ENCODE results near the gene NT5E. TPM values are rescaled to one million over a fixed set of nuclear protein-coding genes. Genes with fewer than 3 reads are reported as not detected.

Gene NT5E
- total and polyA plus RNA-seq, 2 donors = 3.6 to 3.7 TPM

DNA sequence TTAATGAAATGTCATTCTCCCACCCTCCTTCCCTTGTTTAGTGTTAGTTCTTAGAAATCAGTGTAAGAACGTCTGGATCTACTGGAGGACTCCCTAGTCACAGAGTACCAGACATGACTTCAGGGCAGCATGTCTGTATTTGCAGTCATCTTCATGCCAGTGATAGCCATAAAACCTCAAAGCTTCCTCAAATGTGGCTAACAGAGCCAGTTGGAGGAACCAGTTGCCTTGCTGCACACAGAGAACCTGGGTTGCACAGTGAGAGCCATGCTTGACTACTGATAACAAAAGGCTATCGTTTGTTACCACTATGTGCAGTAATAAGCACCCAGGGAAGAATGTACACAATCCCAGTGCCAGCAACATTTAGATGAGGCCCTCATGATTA is 20.1 kb downstream of the NT5E start:
- Histone ChIP-seq H3K4me1 (ENCODE audit: control insufficient read depth in 2 of 2, insufficient read depth in 2 of 2, low read length in 2 of 2) (no peaks in the 10 kb centered on the region), H3K4me3 (ENCODE audit: low read length in 2 of 2) (no peak overlapping the region), H3K27me3 (ENCODE audit: control insufficient read depth in 2 of 2, insufficient read depth in 1 of 2, low read length in 1 of 2) (no peaks in the 10 kb centered on the region), H3K9me3 (ENCODE audit: control insufficient read depth in 2 of 2, insufficient read depth in 1 of 2, low read length in 1 of 2) (no peaks in the 10 kb centered on the region), H3K27ac (ENCODE audit: low read depth in 1 of 2, low read length in 1 of 2) (no peak overlapping the region), H3K36me3 (ENCODE audit: control insufficient read depth in 2 of 2, insufficient read depth in 2 of 2, low read length in 1 of 2) (no peaks in the 10 kb centered on the region)
- 31% methylated on average over 2 of the region's 2 CpGs for WGBS
- DNase-seq (ENCODE audit: low read depth in 6 of 9, low spot score in 9 of 9) = no peak

DNA sequence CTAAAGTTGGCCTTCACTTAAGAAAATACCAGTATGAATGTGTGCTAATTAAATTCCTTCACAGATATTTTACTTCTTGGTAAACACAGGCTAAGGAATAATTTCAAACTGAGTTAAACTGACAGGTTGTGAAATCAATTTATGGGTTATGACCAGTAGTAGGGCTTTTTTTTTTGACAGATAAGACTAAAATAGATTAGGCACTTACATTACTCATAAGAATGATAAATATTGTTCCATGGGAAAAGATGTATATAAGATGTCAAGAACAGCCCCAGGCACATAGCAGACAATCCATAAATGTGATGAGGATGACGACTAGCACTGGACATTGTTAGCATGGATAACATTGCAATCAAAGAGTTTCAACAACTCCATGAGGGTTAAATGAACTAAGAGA is 22.9 kb downstream of the NT5E start:
- Histone ChIP-seq H3K4me1 (ENCODE audit: control insufficient read depth in 2 of 2, insufficient read depth in 2 of 2, low read length in 2 of 2) (no peaks in the 10 kb centered on the region), H3K27ac (ENCODE audit: low read depth in 1 of 2, low read length in 1 of 2) (no peak overlapping the region), H3K4me3 (ENCODE audit: low read length in 2 of 2) (no peak overlapping the region), H3K27me3 (ENCODE audit: control insufficient read depth in 2 of 2, insufficient read depth in 1 of 2, low read length in 1 of 2) (no peaks in the 10 kb centered on the region), H3K36me3 (ENCODE audit: control insufficient read depth in 2 of 2, insufficient read depth in 2 of 2, low read length in 1 of 2) (no peaks in the 10 kb centered on the region), H3K9me3 (ENCODE audit: control insufficient read depth in 2 of 2, insufficient read depth in 1 of 2, low read length in 1 of 2) (no peaks in the 10 kb centered on the region)
- 96% methylated on average over 1 of the region's 1 CpG for WGBS
- no peak for DNase-seq (ENCODE audit: low read depth in 6 of 9, low spot score in 9 of 9)

DNA sequence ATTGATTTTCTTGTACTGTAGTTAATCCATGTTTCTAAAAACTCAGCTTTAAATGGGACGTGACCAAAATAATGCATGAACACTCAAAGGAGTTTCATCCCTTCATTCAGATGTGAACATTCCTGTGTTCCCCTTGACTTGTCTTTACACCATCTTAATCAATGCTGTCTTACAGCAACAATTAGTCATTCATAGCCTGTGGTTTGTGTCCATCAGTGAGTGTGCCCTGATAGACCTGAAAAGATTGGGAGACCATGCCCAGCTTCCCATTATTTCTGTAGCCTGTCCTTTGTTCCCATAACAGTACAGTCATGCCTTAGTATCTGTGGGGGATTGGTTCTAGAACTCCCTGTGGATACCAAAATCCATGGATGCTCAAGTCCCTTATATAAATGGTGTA is 23.9 kb downstream of the NT5E start:
- WGBS = 98% methylated on average over 1 of the region's 1 CpG
- Histone ChIP-seq H3K9me3 (ENCODE audit: control insufficient read depth in 2 of 2, insufficient read depth in 1 of 2, low read length in 1 of 2) (no peaks in the 10 kb centered on the region), H3K4me1 (ENCODE audit: control insufficient read depth in 2 of 2, insufficient read depth in 2 of 2, low read length in 2 of 2) (no peaks in the 10 kb centered on the region), H3K4me3 (ENCODE audit: low read length in 2 of 2) (no peak overlapping the region), H3K36me3 (ENCODE audit: control insufficient read depth in 2 of 2, insufficient read depth in 2 of 2, low read length in 1 of 2) (no peaks in the 10 kb centered on the region), H3K27me3 (ENCODE audit: control insufficient read depth in 2 of 2, insufficient read depth in 1 of 2, low read length in 1 of 2) (no peaks in the 10 kb centered on the region), H3K27ac (ENCODE audit: low read depth in 1 of 2, low read length in 1 of 2) (no peak overlapping the region)
- no peak for DNase-seq (ENCODE audit: low read depth in 6 of 9, low spot score in 9 of 9)

DNA sequence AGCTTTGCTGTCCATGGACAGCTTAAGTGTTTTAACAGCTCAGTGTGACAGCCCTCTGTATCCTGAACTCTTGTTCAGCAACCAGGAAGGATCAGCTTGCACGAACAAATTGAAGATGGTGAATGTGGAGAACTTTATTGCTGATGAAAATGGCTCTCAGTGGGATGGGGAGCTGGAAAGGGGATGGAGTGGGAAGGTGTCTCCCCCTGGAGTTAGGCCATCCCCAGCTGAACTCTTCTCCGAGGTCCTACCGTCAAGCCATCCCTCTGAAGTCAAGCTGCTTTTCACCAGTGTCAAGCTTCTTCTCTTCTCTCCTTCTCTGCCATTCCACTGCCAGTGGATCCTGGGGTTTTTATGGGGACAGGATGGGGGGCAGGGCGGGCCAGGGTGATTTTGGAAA is 26.6 kb downstream of the NT5E start:
- WGBS = 97% methylated on average over 4 of the region's 4 CpGs
- Histone ChIP-seq H3K27ac (ENCODE audit: low read depth in 1 of 2, low read length in 1 of 2) (no peak overlapping the region), H3K4me3 (ENCODE audit: low read length in 2 of 2) (no peak overlapping the region), H3K9me3 (ENCODE audit: control insufficient read depth in 2 of 2, insufficient read depth in 1 of 2, low read length in 1 of 2) (no peaks in the 10 kb centered on the region), H3K27me3 (ENCODE audit: control insufficient read depth in 2 of 2, insufficient read depth in 1 of 2, low read length in 1 of 2) (no peaks in the 10 kb centered on the region), H3K36me3 (ENCODE audit: control insufficient read depth in 2 of 2, insufficient read depth in 2 of 2, low read length in 1 of 2) (no peaks in the 10 kb centered on the region), H3K4me1 (ENCODE audit: control insufficient read depth in 2 of 2, insufficient read depth in 2 of 2, low read length in 2 of 2) (no peaks in the 10 kb centered on the region)
- no peak for DNase-seq (ENCODE audit: low read depth in 6 of 9, low spot score in 9 of 9)

DNA sequence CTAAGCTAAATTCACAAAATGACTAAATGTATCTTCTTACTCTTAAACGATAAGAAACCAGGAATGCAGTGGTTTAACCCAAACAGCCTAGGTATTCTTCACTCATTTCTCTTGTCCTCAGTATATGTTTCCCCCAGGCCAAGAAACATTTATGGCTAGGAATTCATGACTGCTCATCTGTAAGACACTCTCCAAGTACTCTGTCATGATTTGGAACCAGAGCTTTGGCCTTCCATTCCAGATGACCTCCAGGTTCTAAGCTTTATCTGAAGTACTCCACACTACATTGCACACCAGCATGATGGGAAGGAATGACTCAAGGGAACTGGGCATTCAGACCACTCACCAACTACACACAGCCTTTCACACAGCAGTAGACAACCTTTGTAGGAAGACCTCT is 29.3 kb downstream of the NT5E start:
- Histone ChIP-seq H3K4me1 (ENCODE audit: control insufficient read depth in 2 of 2, insufficient read depth in 2 of 2, low read length in 2 of 2) (no peaks in the 10 kb centered on the region), H3K9me3 (ENCODE audit: control insufficient read depth in 2 of 2, insufficient read depth in 1 of 2, low read length in 1 of 2) (no peaks in the 10 kb centered on the region), H3K27ac (ENCODE audit: low read depth in 1 of 2, low read length in 1 of 2) (no peak overlapping the region), H3K36me3 (ENCODE audit: control insufficient read depth in 2 of 2, insufficient read depth in 2 of 2, low read length in 1 of 2) (no peaks in the 10 kb centered on the region), H3K27me3 (ENCODE audit: control insufficient read depth in 2 of 2, insufficient read depth in 1 of 2, low read length in 1 of 2) (no peaks in the 10 kb centered on the region), H3K4me3 (ENCODE audit: low read length in 2 of 2) (no peak overlapping the region)
- no peak for DNase-seq (ENCODE audit: low read depth in 6 of 9, low spot score in 9 of 9)
- 94% methylated on average over 1 of the region's 1 CpG for WGBS

DNA sequence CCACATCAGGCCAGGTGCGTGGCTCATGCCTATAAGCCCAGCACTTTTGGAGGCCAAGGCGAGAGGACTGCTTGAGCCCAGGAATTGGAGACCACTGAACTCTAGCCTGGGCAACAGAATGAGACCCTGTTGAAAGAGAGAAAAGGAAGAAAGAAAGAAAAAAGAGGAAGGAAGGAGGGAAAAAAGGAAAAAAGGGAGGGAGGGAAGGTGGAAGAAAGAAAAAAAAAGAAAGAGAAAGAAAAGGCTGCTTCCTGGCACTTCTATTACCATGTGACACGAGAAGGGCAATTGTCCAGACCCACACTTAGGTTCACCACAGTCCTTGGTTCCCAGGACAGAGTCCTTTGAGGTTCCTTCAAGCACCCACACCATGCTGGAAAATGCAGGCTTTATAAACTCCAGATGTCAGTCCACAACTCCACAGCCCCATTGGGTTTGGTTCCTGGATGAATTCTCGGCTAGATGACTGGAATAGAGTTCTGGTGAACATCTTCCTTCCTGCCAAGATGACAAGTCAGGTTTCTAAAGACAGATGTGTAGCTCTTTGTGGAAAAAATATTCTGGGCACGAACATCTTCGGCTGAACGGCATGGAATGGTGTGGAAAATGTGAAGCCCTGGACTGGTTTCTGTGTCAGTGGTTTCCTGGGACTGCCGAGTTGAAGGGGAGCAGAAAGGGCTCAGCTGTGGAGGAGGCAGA is 32.5 kb downstream of the NT5E start:
- H3K27ac ChIP-seq (ENCODE audit: low read depth in 1 of 2, low read length in 1 of 2) = no peak overlapping the region
- WGBS = 90% methylated on average over 8 of the region's 8 CpGs
- no peaks in the 10 kb centered on the region for H3K9me3 ChIP-seq (ENCODE audit: control insufficient read depth in 2 of 2, insufficient read depth in 1 of 2, low read length in 1 of 2)
- H3K4me3 ChIP-seq (ENCODE audit: low read length in 2 of 2) = no peak overlapping the region
- H3K36me3 ChIP-seq (ENCODE audit: control insufficient read depth in 2 of 2, insufficient read depth in 2 of 2, low read length in 1 of 2) = no peaks in the 10 kb centered on the region
- no peaks in the 10 kb centered on the region for H3K4me1 ChIP-seq (ENCODE audit: control insufficient read depth in 2 of 2, insufficient read depth in 2 of 2, low read length in 2 of 2)
- DNase-seq (ENCODE audit: low read depth in 6 of 9, low spot score in 9 of 9) = no peak
- no peaks in the 10 kb centered on the region for H3K27me3 ChIP-seq (ENCODE audit: control insufficient read depth in 2 of 2, insufficient read depth in 1 of 2, low read length in 1 of 2)

DNA sequence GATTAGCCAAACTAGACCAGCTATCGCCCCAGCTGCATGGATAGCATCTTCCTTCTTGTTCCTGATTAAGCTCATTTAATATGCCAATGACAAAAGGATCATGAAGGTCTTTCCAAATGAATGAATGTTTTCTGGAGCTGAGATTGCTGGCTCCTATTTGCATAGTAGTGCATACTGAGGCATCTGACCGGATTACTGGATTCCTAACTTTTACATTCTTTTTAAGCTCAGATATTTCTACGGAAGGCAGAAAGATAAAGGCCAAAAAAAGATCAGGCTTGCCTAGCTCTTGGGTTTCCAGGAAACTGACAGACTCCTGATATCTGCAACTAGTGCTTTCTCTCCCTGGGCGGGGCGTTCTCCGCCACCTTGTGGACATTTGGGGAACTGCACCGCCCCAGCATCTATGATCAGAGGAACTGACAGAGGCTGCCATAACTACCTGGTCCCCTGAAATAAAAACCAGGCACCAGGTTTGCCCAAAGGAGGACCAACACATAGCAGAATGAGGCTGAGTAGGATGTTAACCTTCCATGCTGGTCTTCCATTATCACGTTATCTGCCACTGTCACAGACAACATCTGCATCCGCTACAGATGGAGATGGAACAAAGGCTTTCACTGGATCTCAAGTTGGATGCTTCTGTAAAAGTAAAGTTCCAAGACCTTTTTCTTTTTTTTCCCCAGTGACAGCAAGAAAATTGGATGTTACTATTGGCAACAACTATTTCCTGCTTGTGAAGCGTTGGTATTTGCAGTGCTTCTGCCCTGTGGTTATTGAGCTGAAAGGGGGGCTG is 33.2 kb downstream of the NT5E start:
- WGBS = 30% methylated on average over 10 of the region's 10 CpGs
- no peaks in the 10 kb centered on the region for H3K9me3 ChIP-seq (ENCODE audit: control insufficient read depth in 2 of 2, insufficient read depth in 1 of 2, low read length in 1 of 2)
- H3K4me3 ChIP-seq (ENCODE audit: low read length in 2 of 2) = no peak overlapping the region
- no peaks in the 10 kb centered on the region for H3K36me3 ChIP-seq (ENCODE audit: control insufficient read depth in 2 of 2, insufficient read depth in 2 of 2, low read length in 1 of 2)
- no peaks in the 10 kb centered on the region for H3K4me1 ChIP-seq (ENCODE audit: control insufficient read depth in 2 of 2, insufficient read depth in 2 of 2, low read length in 2 of 2)
- no peaks in the 10 kb centered on the region for H3K27me3 ChIP-seq (ENCODE audit: control insufficient read depth in 2 of 2, insufficient read depth in 1 of 2, low read length in 1 of 2)
- H3K27ac ChIP-seq (ENCODE audit: low read depth in 1 of 2, low read length in 1 of 2) = no peak overlapping the region
- peak; percentile 27 to 83 (median 64) for DNase-seq (ENCODE audit: low read depth in 6 of 9, low spot score in 9 of 9)

DNA sequence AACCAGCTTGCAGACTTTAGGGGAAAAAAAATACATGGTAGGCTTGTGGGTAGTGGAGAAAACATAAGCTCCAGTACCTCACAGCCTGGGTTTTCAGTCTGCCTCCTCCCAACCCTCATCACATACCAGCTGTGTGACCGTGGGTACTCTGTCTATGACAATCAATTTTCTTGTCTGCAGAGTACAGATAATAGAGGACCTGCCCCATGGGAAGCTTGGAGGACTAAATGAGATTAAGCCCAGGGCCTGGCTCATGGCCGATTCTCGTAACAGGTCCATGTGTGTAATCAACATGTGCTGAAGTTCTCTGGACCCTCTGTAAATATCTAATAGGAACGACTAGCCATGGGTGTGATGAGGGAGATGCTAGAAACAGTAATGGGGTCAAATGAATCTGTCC is 34.0 kb downstream of the NT5E start:
- Histone ChIP-seq H3K27ac (ENCODE audit: low read depth in 1 of 2, low read length in 1 of 2) (no peak overlapping the region), H3K27me3 (ENCODE audit: control insufficient read depth in 2 of 2, insufficient read depth in 1 of 2, low read length in 1 of 2) (no peaks in the 10 kb centered on the region), H3K4me1 (ENCODE audit: control insufficient read depth in 2 of 2, insufficient read depth in 2 of 2, low read length in 2 of 2) (no peaks in the 10 kb centered on the region), H3K36me3 (ENCODE audit: control insufficient read depth in 2 of 2, insufficient read depth in 2 of 2, low read length in 1 of 2) (no peaks in the 10 kb centered on the region), H3K9me3 (ENCODE audit: control insufficient read depth in 2 of 2, insufficient read depth in 1 of 2, low read length in 1 of 2) (no peaks in the 10 kb centered on the region), H3K4me3 (ENCODE audit: low read length in 2 of 2) (no peak overlapping the region)
- no peak for DNase-seq (ENCODE audit: low read depth in 6 of 9, low spot score in 9 of 9)
- WGBS = 88% methylated on average over 4 of the region's 4 CpGs

DNA sequence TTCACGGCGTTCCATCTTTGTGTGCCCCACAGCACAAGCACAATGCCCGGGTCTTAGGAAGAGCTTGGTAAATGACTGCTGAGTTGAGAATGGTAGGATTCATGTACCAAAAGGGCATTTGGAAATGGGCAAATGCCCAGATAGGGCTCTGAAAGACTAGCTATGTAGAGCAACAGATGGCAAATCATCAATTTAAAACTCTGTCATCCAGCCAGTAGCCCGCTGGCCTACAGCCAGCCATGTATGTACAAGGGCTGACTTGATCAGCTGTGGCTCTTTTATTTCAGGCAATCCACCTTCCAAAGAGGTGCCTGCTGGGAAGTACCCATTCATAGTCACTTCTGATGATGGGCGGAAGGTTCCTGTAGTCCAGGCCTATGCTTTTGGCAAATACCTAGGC is 35.1 kb downstream of the NT5E start:
- Histone ChIP-seq H3K4me3 (ENCODE audit: low read length in 2 of 2) (no peak overlapping the region), H3K27ac (ENCODE audit: low read depth in 1 of 2, low read length in 1 of 2) (no peak overlapping the region), H3K9me3 (ENCODE audit: control insufficient read depth in 2 of 2, insufficient read depth in 1 of 2, low read length in 1 of 2) (no peaks in the 10 kb centered on the region), H3K27me3 (ENCODE audit: control insufficient read depth in 2 of 2, insufficient read depth in 1 of 2, low read length in 1 of 2) (no peaks in the 10 kb centered on the region), H3K36me3 (ENCODE audit: control insufficient read depth in 2 of 2, insufficient read depth in 2 of 2, low read length in 1 of 2) (no peaks in the 10 kb centered on the region), H3K4me1 (ENCODE audit: control insufficient read depth in 2 of 2, insufficient read depth in 2 of 2, low read length in 2 of 2) (no peaks in the 10 kb centered on the region)
- WGBS = 99% methylated on average over 5 of the region's 5 CpGs
- DNase-seq (ENCODE audit: low read depth in 6 of 9, low spot score in 9 of 9) = no peak

All from thymus (tissue), 11 donors.